ENCODE measurements around the gene EBF3. TPM values are rescaled to one million over a fixed set of nuclear protein-coding genes. Genes with fewer than 3 reads are reported as not detected.

The EBF3 gene
- total RNA-seq, 1 donor, result 31.8 TPM

GRCh38 chr10:129946859-129947258 is 17.2 kb downstream of the EBF3 start:
- Histone ChIP-seq H3K4me3 (ENCODE audit: insufficient read depth, low read length) (no peak overlapping the region), H3K36me3 (ENCODE audit: insufficient read depth, low read length) (peaks cover 6% of the 10 kb centered on the region), H3K4me1 (ENCODE audit: insufficient read depth, low read length) (peaks cover 52% of the 10 kb centered on the region), H2AFZ (ENCODE audit: low read length) (no peak overlapping the region), H3K27me3 (ENCODE audit: insufficient read depth, low read length) (no peaks in the 10 kb centered on the region), H3K27ac (ENCODE audit: low read depth, low read length) (peak overlapping the region; percentile 72), H3K4me2 (ENCODE audit: insufficient read depth, low read length) (peak overlapping the region; percentile 59), H3K9me3 (ENCODE audit: low read depth, low read length) (no peaks in the 10 kb centered on the region), H3K79me2 (ENCODE audit: insufficient read depth, low read length) (peaks cover 85% of the 10 kb centered on the region), H4K20me1 (ENCODE audit: insufficient read depth, low read length) (peaks cover 15% of the 10 kb centered on the region)
- DNase-seq (ENCODE audit: insufficient read length, low spot score, missing footprints), result peak; percentile 54
- TF ChIP-seq CTCF (IDR thresholded peaks at IDR 0.05; ENCODE audit: extremely low read depth, low read depth, low read length), result no peak

- Histone ChIP-seq H3K4me3 (ENCODE audit: insufficient read depth, low read length) (peak overlapping the region; percentile 35), H3K9me3 (ENCODE audit: low read depth, low read length) (no peaks in the 10 kb centered on the region), H3K4me1 (ENCODE audit: insufficient read depth, low read length) (peaks cover 45% of the 10 kb centered on the region), H3K36me3 (ENCODE audit: insufficient read depth, low read length) (peaks cover 9% of the 10 kb centered on the region), H4K20me1 (ENCODE audit: insufficient read depth, low read length) (peaks cover 21% of the 10 kb centered on the region), H2AFZ (ENCODE audit: low read length) (no peak overlapping the region), H3K27me3 (ENCODE audit: insufficient read depth, low read length) (no peaks in the 10 kb centered on the region), H3K4me2 (ENCODE audit: insufficient read depth, low read length) (peak overlapping the region; percentile 59), H3K27ac (ENCODE audit: low read depth, low read length) (peak overlapping the region; percentile 72), H3K79me2 (ENCODE audit: insufficient read depth, low read length) (peaks cover 85% of the 10 kb centered on the region)
- DNase-seq (ENCODE audit: insufficient read length, low spot score, missing footprints), result peak; percentile 92
- TF ChIP-seq CTCF (IDR thresholded peaks at IDR 0.05; ENCODE audit: extremely low read depth, low read depth, low read length), result no peak
Measured at GRCh38 chr10:129945941-129946760, 17.9 kb downstream of the EBF3 start.

- no peaks in the 10 kb centered on the region for H3K27me3 ChIP-seq (ENCODE audit: insufficient read depth, low read length)
- H3K4me2 ChIP-seq (ENCODE audit: insufficient read depth, low read length), result peak overlapping the region; percentile 59
- H3K4me1 ChIP-seq (ENCODE audit: insufficient read depth, low read length), result peaks cover 38% of the 10 kb centered on the region
- DNase-seq (ENCODE audit: insufficient read length, low spot score, missing footprints), result peak; percentile 11
- no peak overlapping the region for H3K4me3 ChIP-seq (ENCODE audit: insufficient read depth, low read length)
- H3K79me2 ChIP-seq (ENCODE audit: insufficient read depth, low read length), result peaks cover 86% of the 10 kb centered on the region
- no peak overlapping the region for H2AFZ ChIP-seq (ENCODE audit: low read length)
- H4K20me1 ChIP-seq (ENCODE audit: insufficient read depth, low read length), result peaks cover 21% of the 10 kb centered on the region
- H3K9me3 ChIP-seq (ENCODE audit: low read depth, low read length), result no peaks in the 10 kb centered on the region
- peaks cover 12% of the 10 kb centered on the region for H3K36me3 ChIP-seq (ENCODE audit: insufficient read depth, low read length)
- peak overlapping the region; percentile 72 for H3K27ac ChIP-seq (ENCODE audit: low read depth, low read length)
- no peak for TF ChIP-seq CTCF (IDR thresholded peaks at IDR 0.05; ENCODE audit: extremely low read depth, low read depth, low read length)
Measured at GRCh38 chr10:129945526-129945925, 18.5 kb downstream of the EBF3 start.

GRCh38 chr10:129945064-129945463 is 19.0 kb downstream of the EBF3 start:
- H3K36me3 ChIP-seq (ENCODE audit: insufficient read depth, low read length), result peaks cover 12% of the 10 kb centered on the region
- no peak overlapping the region for H2AFZ ChIP-seq (ENCODE audit: low read length)
- no peak overlapping the region for H3K4me2 ChIP-seq (ENCODE audit: insufficient read depth, low read length)
- no peaks in the 10 kb centered on the region for H3K27me3 ChIP-seq (ENCODE audit: insufficient read depth, low read length)
- TF ChIP-seq CTCF (IDR thresholded peaks at IDR 0.05; ENCODE audit: extremely low read depth, low read depth, low read length), result no peak
- H3K27ac ChIP-seq (ENCODE audit: low read depth, low read length), result peak overlapping the region; percentile 72
- DNase-seq (ENCODE audit: insufficient read length, low spot score, missing footprints), result peak; percentile 54
- peaks cover 34% of the 10 kb centered on the region for H3K4me1 ChIP-seq (ENCODE audit: insufficient read depth, low read length)
- no peaks in the 10 kb centered on the region for H3K9me3 ChIP-seq (ENCODE audit: low read depth, low read length)
- H3K4me3 ChIP-seq (ENCODE audit: insufficient read depth, low read length), result no peak overlapping the region
- H3K79me2 ChIP-seq (ENCODE audit: insufficient read depth, low read length), result peaks cover 91% of the 10 kb centered on the region
- peaks cover 23% of the 10 kb centered on the region for H4K20me1 ChIP-seq (ENCODE audit: insufficient read depth, low read length)

All from osteoblast (primary cell).